A549 (cell line): ENCODE results near the gene THUMPD1.

Source experiments
- HOXA7 ChIP-seq: fragments of 250-450 bp; sonication (Bioruptor Pico); IDR thresholded peaks from 2 replicates; pipeline ENCODE4 v1.5.0; 2020; ENCODE audit warnings: mild to moderate bottlenecking, moderate library complexity
- KDM1A ChIP-seq: fragments of 200-600 bp; sonication (generic); IDR thresholded peaks from 2 replicates; pipeline ENCODE4 v1.6.1; 2016; ENCODE audit warnings: low read depth, mild to moderate bottlenecking
- MAFK ChIP-seq: fragments of 450-650 bp; IDR thresholded peaks from 2 replicates; pipeline ENCODE4 v1.6.1; 2014; ENCODE audit not compliant: partially characterized antibody
- MYC ChIP-seq: IDR thresholded peaks from 2 replicates; pipeline ENCODE4 v1.6.1; 2012; ENCODE audit warnings: mild to moderate bottlenecking, inconsistent platforms, low read length, improper control_type of control experiment, borderline replicate concordance
- POLR2A ChIP-seq: IDR thresholded peaks from 2 replicates; pipeline ENCODE4 v1.6.1; 2012; ENCODE audit warnings: mild to moderate bottlenecking, low read length
- SREBF2 ChIP-seq: fragments of 450-650 bp; IDR thresholded peaks from 2 replicates; pipeline ENCODE4 v1.6.1; 2014; ENCODE audit warnings: mild to moderate bottlenecking, moderate library complexity
- TF ChIP-seq, protein P1 (sequence below): fragments of >200 bp; sonication (Bioruptor Twin); formaldehyde crosslinking; IDR thresholded peaks from 3 replicates; pipeline ENCODE4 v1.5.1; 2016
- TF ChIP-seq, protein P2 (sequence below): fragments of 250-450 bp; sonication (Bioruptor Pico); IDR thresholded peaks from 2 replicates; pipeline ENCODE4 v1.5.0; 2021; ENCODE audit warnings: mild to moderate bottlenecking, moderate library complexity, borderline replicate concordance

DNA sequence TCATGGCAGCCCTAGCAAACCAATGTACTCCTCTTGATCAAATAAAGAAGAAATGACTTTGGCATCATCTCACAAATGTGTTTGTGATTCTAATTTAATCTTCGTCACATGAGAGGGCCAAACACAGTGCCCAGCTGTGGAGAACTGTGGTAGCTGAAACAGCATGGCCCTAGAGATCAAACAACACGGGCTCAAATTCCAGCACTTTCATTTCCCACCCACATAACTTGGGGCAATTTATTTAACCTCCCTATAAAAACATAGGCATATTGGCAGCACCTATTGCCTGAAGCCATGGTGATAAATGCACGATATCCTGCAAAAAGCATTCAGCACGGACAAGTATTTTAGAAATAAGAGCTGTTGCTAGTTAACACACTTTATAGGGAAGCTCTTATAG is 46.6 kb downstream of the THUMPD1 start:
- TF ChIP-seq HOXA7 (CRISPR knock-in tag) = no peak
- TF ChIP-seq POLR2A = no peak
- TF ChIP-seq, protein P1, sequence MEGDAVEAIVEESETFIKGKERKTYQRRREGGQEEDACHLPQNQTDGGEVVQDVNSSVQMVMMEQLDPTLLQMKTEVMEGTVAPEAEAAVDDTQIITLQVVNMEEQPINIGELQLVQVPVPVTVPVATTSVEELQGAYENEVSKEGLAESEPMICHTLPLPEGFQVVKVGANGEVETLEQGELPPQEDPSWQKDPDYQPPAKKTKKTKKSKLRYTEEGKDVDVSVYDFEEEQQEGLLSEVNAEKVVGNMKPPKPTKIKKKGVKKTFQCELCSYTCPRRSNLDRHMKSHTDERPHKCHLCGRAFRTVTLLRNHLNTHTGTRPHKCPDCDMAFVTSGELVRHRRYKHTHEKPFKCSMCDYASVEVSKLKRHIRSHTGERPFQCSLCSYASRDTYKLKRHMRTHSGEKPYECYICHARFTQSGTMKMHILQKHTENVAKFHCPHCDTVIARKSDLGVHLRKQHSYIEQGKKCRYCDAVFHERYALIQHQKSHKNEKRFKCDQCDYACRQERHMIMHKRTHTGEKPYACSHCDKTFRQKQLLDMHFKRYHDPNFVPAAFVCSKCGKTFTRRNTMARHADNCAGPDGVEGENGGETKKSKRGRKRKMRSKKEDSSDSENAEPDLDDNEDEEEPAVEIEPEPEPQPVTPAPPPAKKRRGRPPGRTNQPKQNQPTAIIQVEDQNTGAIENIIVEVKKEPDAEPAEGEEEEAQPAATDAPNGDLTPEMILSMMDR = no peak
- TF ChIP-seq MAFK = no peak
- TF ChIP-seq, protein P2, sequence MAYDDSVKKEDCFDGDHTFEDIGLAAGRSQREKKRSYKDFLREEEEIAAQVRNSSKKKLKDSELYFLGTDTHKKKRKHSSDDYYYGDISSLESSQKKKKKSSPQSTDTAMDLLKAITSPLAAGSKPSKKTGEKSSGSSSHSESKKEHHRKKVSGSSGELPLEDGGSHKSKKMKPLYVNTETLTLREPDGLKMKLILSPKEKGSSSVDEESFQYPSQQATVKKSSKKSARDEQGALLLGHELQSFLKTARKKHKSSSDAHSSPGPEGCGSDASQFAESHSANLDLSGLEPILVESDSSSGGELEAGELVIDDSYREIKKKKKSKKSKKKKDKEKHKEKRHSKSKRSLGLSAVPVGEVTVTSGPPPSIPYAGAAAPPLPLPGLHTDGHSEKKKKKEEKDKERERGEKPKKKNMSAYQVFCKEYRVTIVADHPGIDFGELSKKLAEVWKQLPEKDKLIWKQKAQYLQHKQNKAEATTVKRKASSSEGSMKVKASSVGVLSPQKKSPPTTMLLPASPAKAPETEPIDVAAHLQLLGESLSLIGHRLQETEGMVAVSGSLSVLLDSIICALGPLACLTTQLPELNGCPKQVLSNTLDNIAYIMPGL (CRISPR knock-in tag) = no peak
- TF ChIP-seq SREBF2 = no peak
- no peak for TF ChIP-seq KDM1A
- no peak for TF ChIP-seq MYC
